Choroid plexus epithelial cell (primary cell): ENCODE results near the gene INAVA.
A peak's percentile ranks its signal among the peaks of the same experiment; 100 is the strongest.

Source experiments
- DNase-seq: peaks from one replicate; pipeline ENCODE4 v3.0.0-alpha.2; 2010; ENCODE audit warnings: low read depth
- H3K4me3 ChIP-seq: 2 replicates; pipeline ENCODE4 v1.5.1; 2011; ENCODE audit warnings: low read depth, mild to moderate bottlenecking, control low read depth, low read length, moderate library complexity
- TF ChIP-seq, protein P1 (sequence below): conservative IDR thresholded peaks from 2 replicates; pipeline ENCODE4 v1.5.1; 2011; ENCODE audit warnings: low read depth, mild to moderate bottlenecking, control low read depth, inconsistent platforms, low read length, moderate library complexity

Gene INAVA, protein sequence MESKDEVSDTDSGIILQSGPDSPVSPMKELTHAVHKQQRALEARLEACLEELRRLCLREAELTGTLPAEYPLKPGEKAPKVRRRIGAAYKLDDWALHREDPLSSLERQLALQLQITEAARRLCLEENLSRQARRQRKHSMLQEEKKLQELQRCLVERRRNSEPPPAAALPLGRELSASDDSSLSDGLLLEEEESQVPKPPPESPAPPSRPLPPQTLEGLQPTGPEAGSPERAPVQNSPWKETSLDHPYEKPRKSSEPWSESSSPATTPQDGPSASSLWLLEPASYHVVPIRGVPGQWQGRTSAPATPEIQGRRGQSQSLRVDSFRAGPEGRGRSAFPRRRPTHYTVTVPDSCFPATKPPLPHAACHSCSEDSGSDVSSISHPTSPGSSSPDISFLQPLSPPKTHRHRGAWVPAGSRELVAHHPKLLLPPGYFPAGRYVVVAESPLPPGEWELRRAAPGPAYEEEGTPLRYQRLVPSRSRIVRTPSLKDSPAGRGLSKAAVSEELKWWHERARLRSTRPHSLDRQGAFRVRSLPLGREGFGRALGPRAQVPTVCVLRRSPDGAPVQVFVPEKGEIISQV

DNA sequence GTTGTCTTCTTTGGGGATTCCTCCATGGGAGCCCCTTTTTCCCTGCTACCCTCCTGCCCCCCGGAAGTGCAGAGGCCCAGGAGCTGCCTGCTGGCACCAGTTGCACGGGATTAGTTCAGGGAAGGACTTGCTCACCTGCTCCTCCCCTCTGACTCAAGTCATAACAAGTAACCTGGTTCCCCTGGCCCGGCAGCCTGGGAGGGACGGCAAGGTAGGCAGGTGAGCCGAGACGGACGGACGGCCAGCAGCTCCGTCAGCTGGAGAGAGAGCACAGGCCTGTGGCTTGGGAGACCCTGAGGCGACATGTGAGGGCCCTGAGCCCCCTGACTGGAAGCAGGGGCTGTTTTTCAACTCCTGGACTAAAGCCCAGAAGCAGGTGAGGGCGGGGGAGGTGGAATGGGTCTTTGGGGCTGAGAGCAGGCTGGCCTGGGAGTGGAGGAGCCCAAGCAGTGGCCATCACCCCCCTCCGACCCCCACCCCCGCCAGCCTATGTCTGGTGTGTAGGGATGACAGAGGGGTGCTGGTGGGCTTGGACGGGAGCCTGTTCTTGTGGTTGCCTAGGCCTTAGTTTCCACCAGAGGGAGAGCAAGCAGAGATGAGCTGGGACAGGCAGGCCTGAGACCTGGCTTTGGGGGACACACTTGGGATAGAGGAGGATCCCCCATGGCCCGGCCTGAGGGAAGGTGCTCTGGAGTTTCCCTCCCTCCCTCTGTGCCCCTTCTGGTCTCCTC is at the start of gene INAVA:
Gene INAVA (plus strand): TSS at position 189 of the 731 bp plus-strand sequence. CDS start 3,501 bp downstream, outside the sequence.
- TF ChIP-seq, protein P1, sequence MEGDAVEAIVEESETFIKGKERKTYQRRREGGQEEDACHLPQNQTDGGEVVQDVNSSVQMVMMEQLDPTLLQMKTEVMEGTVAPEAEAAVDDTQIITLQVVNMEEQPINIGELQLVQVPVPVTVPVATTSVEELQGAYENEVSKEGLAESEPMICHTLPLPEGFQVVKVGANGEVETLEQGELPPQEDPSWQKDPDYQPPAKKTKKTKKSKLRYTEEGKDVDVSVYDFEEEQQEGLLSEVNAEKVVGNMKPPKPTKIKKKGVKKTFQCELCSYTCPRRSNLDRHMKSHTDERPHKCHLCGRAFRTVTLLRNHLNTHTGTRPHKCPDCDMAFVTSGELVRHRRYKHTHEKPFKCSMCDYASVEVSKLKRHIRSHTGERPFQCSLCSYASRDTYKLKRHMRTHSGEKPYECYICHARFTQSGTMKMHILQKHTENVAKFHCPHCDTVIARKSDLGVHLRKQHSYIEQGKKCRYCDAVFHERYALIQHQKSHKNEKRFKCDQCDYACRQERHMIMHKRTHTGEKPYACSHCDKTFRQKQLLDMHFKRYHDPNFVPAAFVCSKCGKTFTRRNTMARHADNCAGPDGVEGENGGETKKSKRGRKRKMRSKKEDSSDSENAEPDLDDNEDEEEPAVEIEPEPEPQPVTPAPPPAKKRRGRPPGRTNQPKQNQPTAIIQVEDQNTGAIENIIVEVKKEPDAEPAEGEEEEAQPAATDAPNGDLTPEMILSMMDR: no peak
- DNase-seq: no peak
- H3K4me3 ChIP-seq: no peak within 1 kb of the TSS

DNA sequence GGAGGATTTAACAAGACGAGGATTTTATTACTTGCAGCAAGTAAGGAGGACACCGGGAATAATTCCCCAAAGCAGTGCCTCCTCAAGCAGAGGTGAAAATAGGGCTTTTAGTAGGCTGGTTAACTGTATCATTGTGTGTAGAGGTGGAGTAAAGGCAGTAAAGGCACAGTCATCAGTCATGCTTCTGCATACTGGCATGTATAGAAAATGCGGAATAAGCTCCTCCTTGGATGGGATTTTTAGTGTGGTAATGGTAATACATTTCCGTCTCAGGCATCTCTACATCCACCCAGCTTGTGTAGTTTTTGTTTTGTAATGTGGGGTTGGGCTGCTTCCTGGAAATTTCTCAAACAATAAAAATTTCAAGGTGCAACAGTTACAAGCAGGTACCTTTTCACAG is 49.3 kb upstream of the INAVA start:
- DNase-seq: no peak
- TF ChIP-seq, protein P1: no peak

DNA sequence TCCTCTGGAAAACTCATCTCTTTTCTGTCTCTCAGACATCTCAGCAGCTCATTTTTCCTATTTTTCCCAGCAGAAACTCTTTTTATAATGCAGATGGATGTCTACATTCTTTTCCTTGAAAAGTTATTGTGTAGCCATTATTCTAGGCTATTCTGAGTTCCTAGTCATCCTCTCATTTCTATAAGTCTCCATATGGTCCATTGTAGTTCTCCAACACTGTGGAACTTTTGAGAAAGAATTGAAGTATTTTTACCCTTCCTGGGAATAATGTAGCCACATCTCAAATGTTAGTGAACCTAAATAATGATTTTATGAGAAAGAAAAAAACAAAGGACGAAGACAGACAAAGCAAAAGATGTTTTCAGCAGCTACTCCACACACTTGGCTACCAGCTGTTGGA is 48.3 kb upstream of the INAVA start:
- no peak overlapping the region for H3K4me3 ChIP-seq
- no peak for DNase-seq

More for the DNA sequence above, 49.3 kb upstream of the INAVA start:
- no peak overlapping the region for H3K4me3 ChIP-seq

DNA sequence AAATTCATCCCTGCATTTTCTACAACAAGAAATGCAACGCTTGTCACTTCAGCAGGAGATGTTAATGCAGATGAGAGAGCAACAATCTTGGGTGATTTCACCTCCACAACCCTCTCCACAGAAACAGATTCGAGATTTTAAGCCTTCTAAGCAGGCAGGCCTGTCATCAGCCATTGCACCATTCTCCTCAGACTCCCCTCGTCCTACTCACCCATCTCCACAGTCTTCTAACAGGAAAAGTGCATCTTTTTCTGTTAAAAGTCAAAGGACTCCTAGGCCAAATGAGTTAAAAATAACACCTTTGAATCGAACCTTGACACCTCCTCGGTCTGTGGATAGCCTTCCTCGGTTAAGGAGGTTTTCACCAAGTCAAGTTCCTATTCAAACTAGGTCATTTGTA is 45.3 kb upstream of the INAVA start:
- H3K4me3 ChIP-seq: no peak overlapping the region
- TF ChIP-seq, protein P1: no peak
- no peak for DNase-seq

More for the DNA sequence above, 48.3 kb upstream of the INAVA start:
- TF ChIP-seq, protein P1: no peak

DNA sequence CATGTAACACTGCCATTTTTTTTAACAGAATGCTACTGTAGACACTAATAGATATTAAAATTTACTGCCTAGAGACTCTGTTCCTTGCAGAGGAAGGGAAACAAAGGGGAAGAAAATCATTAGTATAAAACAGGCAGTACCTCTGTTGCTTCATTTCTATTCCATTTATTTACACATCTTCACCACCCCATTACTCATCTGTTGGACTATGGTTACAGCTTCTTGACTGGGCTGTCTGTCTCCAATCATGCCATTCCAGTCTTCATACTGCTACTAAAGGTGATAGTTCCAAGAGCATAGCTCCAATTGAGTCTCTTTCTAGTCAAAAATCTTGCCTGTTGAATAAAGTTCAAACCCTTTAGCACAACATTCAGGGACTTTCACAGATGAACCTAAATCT is 44.1 kb upstream of the INAVA start:
- no peak for DNase-seq
- no peak overlapping the region for H3K4me3 ChIP-seq
- TF ChIP-seq, protein P1: no peak

DNA sequence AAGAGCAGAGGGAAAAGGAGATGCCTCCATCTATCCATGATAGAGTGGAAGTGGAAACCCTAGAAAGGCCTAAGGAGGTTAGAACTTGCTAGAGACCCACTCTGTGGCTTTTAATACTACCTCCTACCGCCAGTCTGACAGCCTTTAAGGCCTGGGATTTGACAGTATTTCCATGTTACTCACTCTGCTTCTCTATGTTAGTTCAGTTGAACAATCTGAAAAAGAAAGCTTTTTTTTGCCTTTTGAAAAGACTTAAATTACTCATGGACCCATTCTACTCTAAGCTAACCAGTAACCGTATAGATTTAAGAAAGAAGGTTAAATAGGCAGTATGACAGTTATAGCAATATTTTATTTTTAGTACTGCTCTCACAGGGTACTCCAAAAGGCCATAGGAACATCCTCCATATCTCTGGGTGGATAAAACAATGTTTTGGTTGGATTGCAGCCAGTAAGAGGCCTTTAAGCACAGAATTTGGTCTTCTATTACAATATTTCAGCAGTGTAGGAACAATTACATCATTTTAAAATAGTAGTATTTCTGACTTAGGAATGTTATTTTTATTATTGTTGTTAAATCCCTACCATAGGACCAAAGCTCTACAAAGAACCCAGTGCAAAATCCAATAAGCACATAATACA is 37.9 kb upstream of the INAVA start:
- H3K4me3 ChIP-seq: no peak overlapping the region
- peak; percentile 94 for DNase-seq
- TF ChIP-seq, protein P1: no peak
